H54 (cell line): ENCODE results near the gene NKX2-3.
A peak's percentile ranks its signal among the peaks of the same experiment; 100 is the strongest.

ENCODE experiments used
- DNase-seq: peaks from one replicate; pipeline ENCODE4 v3.0.0; 2011; ENCODE audit warnings: low spot score, mixed read lengths; ENCODE audit not compliant: insufficient read length
- FAIRE-seq: peaks from 3 replicates; lab custom pipeline; 2011; peaks lifted over from hg19 to GRCh38; lab: Jason Lieb, UNC
- POLR2A ChIP-seq: IDR thresholded peaks from 2 replicates; pipeline ENCODE4 v1.6.1; 2011; ENCODE audit warnings: low read depth, mild to moderate bottlenecking, low read length

NKX2-3 gene

DNA sequence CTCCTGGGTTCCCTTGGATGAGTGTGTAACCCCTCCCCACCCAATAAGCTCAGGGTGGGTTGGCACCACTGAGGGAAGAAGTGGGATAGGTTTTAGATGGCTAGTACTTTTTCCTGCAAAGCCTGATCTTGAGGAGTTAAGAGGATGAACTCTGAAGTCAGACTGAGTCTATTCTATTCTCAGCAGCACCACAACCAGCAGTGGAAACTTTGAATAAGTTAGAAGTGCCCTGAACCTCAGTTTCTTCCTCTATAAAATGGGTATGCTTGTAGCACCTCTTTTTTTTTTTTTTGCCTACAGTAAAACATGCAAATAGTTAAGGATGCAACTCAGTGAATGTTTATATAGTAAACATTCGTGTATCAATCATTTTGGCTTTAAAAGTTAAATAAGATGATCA, 7.1 kb downstream of the NKX2-3 start:
- DNase-seq (no peak), FAIRE-seq (no peak)
- TF ChIP-seq POLR2A, result no peak

GRCh38 chr10:99540306-99540656, 7.5 kb downstream of the NKX2-3 start:
- TF ChIP-seq POLR2A, result no peak
- no peak for DNase-seq

GRCh38 chr10:99540657-99541531, 8.2 kb downstream of the NKX2-3 start:
- FAIRE-seq, result no peak
- TF ChIP-seq POLR2A, result no peak
- DNase-seq, result no peak

More at GRCh38 chr10:99540306-99540656, 7.5 kb downstream of the NKX2-3 start:
- no peak for FAIRE-seq

DNA sequence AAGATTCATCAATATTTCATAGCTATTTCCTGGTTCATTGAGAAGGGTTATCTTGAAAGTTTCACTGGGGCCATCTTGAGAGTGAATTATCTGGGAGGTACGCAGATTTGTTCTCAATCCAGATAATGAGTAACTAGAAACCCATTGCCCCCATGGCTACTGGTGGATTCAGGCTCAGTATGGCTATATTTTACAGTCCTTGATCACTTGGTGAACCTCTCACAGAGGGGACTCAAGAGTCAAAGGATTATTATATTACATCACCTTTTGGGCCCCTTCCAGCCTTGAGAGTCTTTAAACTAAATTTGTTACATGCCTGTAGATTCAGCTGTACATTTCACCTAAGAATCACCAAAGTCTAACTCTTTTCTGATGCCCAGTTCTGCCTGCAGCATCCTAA, 11.6 kb downstream of the NKX2-3 start:
- DNase-seq (no peak), FAIRE-seq (no peak)
- no peak for TF ChIP-seq POLR2A

- peak; percentile 72 for DNase-seq
These were observed 15.3 kb downstream of the NKX2-3 start for GRCh38 chr10:99548041-99548530.

GRCh38 chr10:99551158-99551557, 18.4 kb downstream of the NKX2-3 start:
- DNase-seq (no peak), FAIRE-seq (no peak)
- TF ChIP-seq POLR2A, result no peak

More at GRCh38 chr10:99548041-99548530, 15.3 kb downstream of the NKX2-3 start:
- FAIRE-seq, result no peak
- TF ChIP-seq POLR2A, result no peak

GRCh38 chr10:99551616-99552015, 18.9 kb downstream of the NKX2-3 start:
- no peak for FAIRE-seq
- DNase-seq, result no peak
- TF ChIP-seq POLR2A, result no peak

DNA sequence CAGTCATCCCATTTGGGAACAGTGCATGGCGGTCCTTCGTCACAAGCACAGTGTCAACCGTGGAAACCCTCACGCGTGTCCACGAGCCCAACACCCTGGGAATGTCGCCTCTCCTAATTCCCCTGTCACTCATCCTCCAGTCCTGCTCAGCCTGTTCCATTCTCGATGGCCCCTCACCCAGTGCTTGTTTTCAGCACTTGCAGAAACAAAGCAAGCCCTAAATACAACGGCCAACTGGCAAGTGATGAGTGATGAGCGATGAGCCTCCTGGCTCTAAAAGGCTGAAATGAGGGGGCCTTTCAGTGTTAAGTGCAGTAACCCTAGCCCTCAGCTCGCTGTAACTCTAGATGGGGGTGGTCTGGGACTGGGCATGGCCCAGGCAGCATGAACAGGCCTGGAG, 22.6 kb downstream of the NKX2-3 start:
- DNase-seq, result no peak
- no peak for TF ChIP-seq POLR2A
- no peak for FAIRE-seq

DNA sequence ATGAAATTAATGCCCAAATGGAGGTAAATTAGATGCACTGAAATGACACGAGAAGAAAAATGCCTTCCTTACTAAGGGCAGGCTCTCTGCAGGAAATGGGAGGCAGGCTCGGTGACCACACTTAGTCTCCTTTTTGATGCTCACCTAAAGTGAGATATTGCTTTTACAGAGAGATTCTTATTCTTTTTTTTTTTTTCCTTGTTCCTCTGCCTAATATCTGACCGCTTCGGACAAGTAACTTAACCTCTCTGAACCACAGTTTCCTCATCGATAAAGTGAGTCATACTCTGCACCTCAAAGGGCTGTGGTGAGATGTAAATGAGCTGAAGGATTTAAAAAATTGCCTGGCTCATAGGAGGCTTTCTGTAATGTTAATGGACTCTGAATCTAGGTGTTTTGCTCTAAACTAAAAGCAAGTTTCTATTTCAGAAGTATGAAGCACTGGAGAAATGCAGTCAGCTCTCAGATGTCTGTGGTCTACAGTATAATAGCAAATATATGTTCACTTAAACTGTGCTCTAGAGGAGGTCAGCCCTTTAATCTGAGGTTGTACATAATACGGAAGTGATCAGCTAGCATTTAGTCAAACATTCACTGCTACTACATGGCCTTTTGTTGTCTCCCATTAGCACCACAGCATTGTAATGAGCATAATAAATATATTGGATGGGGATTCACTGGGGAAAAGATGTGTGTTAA, 23.2 kb downstream of the NKX2-3 start:
- FAIRE-seq (no peak), DNase-seq (no peak)
- no peak for TF ChIP-seq POLR2A

GRCh38 chr10:99557044-99557443, 24.3 kb downstream of the NKX2-3 start:
- no peak for FAIRE-seq

GRCh38 chr10:99558708-99559107, 26.0 kb downstream of the NKX2-3 start:
- DNase-seq, result no peak
- FAIRE-seq, result no peak
- no peak for TF ChIP-seq POLR2A

More at GRCh38 chr10:99557044-99557443, 24.3 kb downstream of the NKX2-3 start:
- DNase-seq, result no peak
- no peak for TF ChIP-seq POLR2A

DNA sequence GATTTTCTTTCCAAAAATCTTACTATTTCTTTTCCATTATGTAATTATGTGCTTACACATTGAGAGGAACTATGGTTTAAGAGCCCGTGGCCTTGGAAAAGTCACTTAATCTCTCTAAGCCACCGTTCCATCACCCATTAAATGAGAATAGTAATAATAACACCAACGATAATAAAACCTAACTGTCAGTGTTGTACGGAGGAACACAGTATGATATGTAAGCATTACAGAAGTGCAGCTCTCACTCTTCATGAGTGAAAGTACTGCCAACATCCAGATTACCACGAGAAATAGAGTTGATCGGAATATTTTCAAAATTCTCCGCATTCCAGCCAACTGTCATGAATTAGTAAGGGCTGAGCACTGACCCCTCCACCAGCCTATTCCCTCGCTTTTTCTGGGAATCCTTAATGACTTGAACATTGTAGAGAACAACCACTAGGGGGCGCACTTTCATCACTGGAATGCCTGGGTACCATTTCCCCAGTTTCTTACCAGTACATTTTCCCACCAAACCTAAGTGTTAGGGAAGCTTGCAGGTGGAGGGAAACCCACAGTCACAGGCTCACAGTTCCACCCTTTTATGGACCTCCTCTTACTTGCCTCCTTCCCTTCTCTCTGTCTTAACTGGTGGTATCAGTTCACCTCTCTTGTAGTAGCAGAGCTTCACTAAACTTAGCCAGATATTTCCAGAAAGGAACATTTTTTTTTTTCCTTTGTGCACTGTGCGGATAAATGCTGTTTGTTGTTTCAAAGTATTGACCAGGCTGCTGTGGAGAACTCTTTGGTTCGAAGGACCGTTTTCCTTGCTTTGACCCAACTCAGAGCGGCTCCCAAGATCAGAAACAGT, 27.8 kb downstream of the NKX2-3 start:
- FAIRE-seq (no peak), DNase-seq (no peak)
- TF ChIP-seq POLR2A, result no peak

DNA sequence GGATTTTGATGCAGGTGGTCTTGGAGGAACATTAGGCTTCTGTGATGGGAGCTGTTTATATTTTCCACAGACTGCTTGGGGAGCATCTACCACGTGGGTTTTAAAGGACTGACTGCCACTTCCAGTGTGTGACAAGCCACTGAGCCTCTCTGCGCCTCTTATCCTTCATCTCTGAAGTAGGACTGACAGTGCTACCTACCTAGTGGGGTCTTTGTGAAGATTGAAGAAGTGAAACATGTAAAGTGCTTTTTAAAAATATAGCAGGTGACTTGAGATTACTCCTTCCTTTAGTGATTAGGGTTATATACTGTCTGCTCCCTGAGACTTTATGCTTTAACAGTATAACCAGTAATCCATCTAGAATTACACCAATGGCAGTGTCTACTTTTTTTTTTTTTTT, 29.9 kb downstream of the NKX2-3 start:
- FAIRE-seq, result no peak
- no peak for DNase-seq
- TF ChIP-seq POLR2A, result no peak
